HepG2 (cell line): ENCODE results near the gene ZNF740. TPM values are rescaled to one million over a fixed set of nuclear protein-coding genes. Genes with fewer than 3 reads are reported as not detected.

Experiments used
- ESRRA ChIP-seq: sonication (generic); formaldehyde crosslinking; IDR thresholded peaks from 2 replicates; pipeline ENCODE4 v1.5.1; 2020; ENCODE audit warnings: mild to moderate bottlenecking, low read depth, missing genetic modification reagents
- GATAD1 ChIP-seq: IDR thresholded peaks from 2 replicates; pipeline ENCODE4 v1.6.1; 2016; ENCODE audit warnings: missing genetic modification reagents, missing compliant biosample characterization
- IRF9 ChIP-seq: sonication (generic); formaldehyde crosslinking; IDR thresholded peaks from 2 replicates; pipeline ENCODE4 v1.8.0; 2022; ENCODE audit warnings: missing genetic modification reagents, mild to moderate bottlenecking, borderline replicate concordance
- POLR2A ChIP-seq, 2 experiments: IDR thresholded peaks; 2 replicates each; pipeline ENCODE4 v1.6.1; 2011; ENCODE audit warnings: low read depth in 2 of 2, low read length in 2 of 2, mild to moderate bottlenecking in 1 of 2, moderate library complexity in 1 of 2; ENCODE audit not compliant: insufficient read depth in 1 of 2
- PRDM10 ChIP-seq: sonication (generic); formaldehyde crosslinking; IDR thresholded peaks from 2 replicates; pipeline ENCODE4 v1.4.0; 2020; ENCODE audit warnings: low read depth, missing genetic modification reagents
- SIN3A ChIP-seq: IDR thresholded peaks from 2 replicates; pipeline ENCODE4 v1.6.1; 2011; ENCODE audit warnings: low read depth, mild to moderate bottlenecking, control low read depth, low read length, borderline replicate concordance
- ZNF232 ChIP-seq: sonication (generic); formaldehyde crosslinking; IDR thresholded peaks from 2 replicates; pipeline ENCODE4 v1.4.0; 2020; ENCODE audit warnings: missing genetic modification reagents, borderline replicate concordance
- ZNF317 ChIP-seq: sonication (generic); formaldehyde crosslinking; IDR thresholded peaks from 2 replicates; pipeline ENCODE4 v1.5.0; 2020; ENCODE audit warnings: mild to moderate bottlenecking, missing genetic modification reagents
- ZNF547 ChIP-seq: sonication (generic); formaldehyde crosslinking; IDR thresholded peaks from 2 replicates; pipeline ENCODE4 v1.5.1; 2020; ENCODE audit warnings: mild to moderate bottlenecking, missing genetic modification reagents
- ZNF746 ChIP-seq: sonication (generic); formaldehyde crosslinking; IDR thresholded peaks from 2 replicates; pipeline ENCODE4 v1.8.0; 2022; ENCODE audit warnings: mild to moderate bottlenecking, missing genetic modification reagents
- polyA plus RNA-seq, 8 experiments: library from polyadenylated mRNA; depleted of rRNA in 3 of 8; stranded (reverse) in 7 of 8; unstranded in 1 of 8; fragments of >200 nt; fragmentation: Illumina TruSeq in 4 of 8; extraction: Trizol in 4 of 8; gene quantifications; 2 replicates each; pipeline versions ENCODE4 v1.2.1 to v1.2.3, GENCODE V29; 2011 to 2016; ENCODE audit warnings: low read depth in 4 of 8, missing spikeins in 1 of 8, mixed read lengths in 1 of 8; ENCODE audit not compliant: insufficient read depth in 1 of 8
- total RNA-seq, 5 experiments: library from RNA; depleted of rRNA; stranded (reverse); fragments of >200 nt; fragmentation: Illumina TruSeq; extraction: Trizol; gene quantifications; 2 replicates each; pipeline ENCODE4 v1.2.3, GENCODE V29; 2016; ENCODE audit warnings: low read depth in 1 of 5

ZNF740 gene
- total and polyA plus RNA-seq, 2 of the 13 experiments (the other 11 are each of a cell fraction or from before 2014, with no cell fraction given) = 16.9 to 19.0 TPM

- TF ChIP-seq PRDM10 (CRISPR knock-in tag) (peak; percentile 8; the same call in 1 of the 2 replicates), IRF9 (CRISPR knock-in tag) (no peak), ZNF232 (no peak), ESRRA (CRISPR knock-in tag) (0 out of 2 replicates have a peak, but pooled peaks have one; percentile 35), GATAD1 (CRISPR knock-in tag) (peak; percentile 46; the same call in 1 of the 2 replicates), ZNF746 (peak; percentile 81), ZNF547 (CRISPR knock-in tag) (no peak), SIN3A (peak; percentile 54; the same call in 1 of the 2 replicates), POLR2A (IDR thresholded peaks at IDR 0.05; ENCODE audit: insufficient read depth in 1 of 2, low read depth in 2 of 2, low read length in 2 of 2) (peak; percentile 51 to 67), ZNF317 (CRISPR knock-in tag) (peak; percentile 73; the same call in 1 of the 2 replicates)
These were observed 40.9 kb downstream of the ZNF740 start (continued) for GRCh38 chr12:53221203-53222080.
